ENCODE data around the gene ITGB2.

The ITGB2 gene

GRCh38 chr21:44867464-44867863 lies 53.2 kb downstream of the ITGB2 start:
- Histone ChIP-seq H3K27ac (ENCODE audit: low read depth, low read length, poor library complexity, severe bottlenecking) (no peak overlapping the region), H3K36me3 (ENCODE audit: insufficient read depth, low read length) (peaks cover 15% of the 10 kb centered on the region), H4K20me1 (ENCODE audit: insufficient read depth, low read length) (no peaks in the 10 kb centered on the region), H2AFZ (ENCODE audit: low read length) (no peak overlapping the region), H3K4me3 (ENCODE audit: low read depth, low read length, poor library complexity, severe bottlenecking) (no peak overlapping the region), H3K27me3 (ENCODE audit: insufficient read depth, low read length) (no peaks in the 10 kb centered on the region; the same call in 1 of the 2 replicates), H3K4me1 (ENCODE audit: insufficient read depth, low read length, severe bottlenecking) (peaks cover 44% of the 10 kb centered on the region), H3K9me2 (ENCODE audit: low read depth, low read length) (no peaks in the 10 kb centered on the region), H3K9me3 (ENCODE audit: low read length) (no peaks in the 10 kb centered on the region), H3F3A (ENCODE audit: insufficient read depth, low read length) (no peaks in the 10 kb centered on the region), H3K9ac (ENCODE audit: low read length) (no peak overlapping the region), H3K79me2 (ENCODE audit: insufficient read depth, low read length) (peaks cover 6% of the 10 kb centered on the region), H3K4me2 (ENCODE audit: low read length) (no peak overlapping the region)
- TF ChIP-seq EZH2 (IDR thresholded peaks at IDR 0.05; ENCODE audit: borderline replicate concordance, low read length) (no peak), CTCF (IDR thresholded peaks at IDR 0.05; ENCODE audit: low read length) (no peak)

- H3K4me1 ChIP-seq (ENCODE audit: insufficient read depth, low read length, severe bottlenecking) = peaks cover 37% of the 10 kb centered on the region
- peaks cover 15% of the 10 kb centered on the region; the same call in 1 of the 2 replicates for H3K36me3 ChIP-seq (ENCODE audit: insufficient read depth, low read length)
- H3K4me3 ChIP-seq (ENCODE audit: low read depth, low read length, poor library complexity, severe bottlenecking) = no peak overlapping the region
- no peak overlapping the region for H2AFZ ChIP-seq (ENCODE audit: low read length)
- peaks cover 6% of the 10 kb centered on the region for H3K79me2 ChIP-seq (ENCODE audit: insufficient read depth, low read length)
- H3K4me2 ChIP-seq (ENCODE audit: low read length) = no peak overlapping the region
- no peaks in the 10 kb centered on the region for H4K20me1 ChIP-seq (ENCODE audit: insufficient read depth, low read length)
- no peak overlapping the region for H3K27ac ChIP-seq (ENCODE audit: low read depth, low read length, poor library complexity, severe bottlenecking)
- no peaks in the 10 kb centered on the region; the same call in 1 of the 2 replicates for H3K27me3 ChIP-seq (ENCODE audit: insufficient read depth, low read length)
- H3F3A ChIP-seq (ENCODE audit: insufficient read depth, low read length) = no peaks in the 10 kb centered on the region
- H3K9me2 ChIP-seq (ENCODE audit: low read depth, low read length) = no peaks in the 10 kb centered on the region
- H3K9ac ChIP-seq (ENCODE audit: low read length) = no peak overlapping the region
- H3K9me3 ChIP-seq (ENCODE audit: low read length) = no peaks in the 10 kb centered on the region
- TF ChIP-seq CTCF (IDR thresholded peaks at IDR 0.05; ENCODE audit: low read length) (no peak), EZH2 (IDR thresholded peaks at IDR 0.05; ENCODE audit: borderline replicate concordance, low read length) (no peak)
These were observed 53.9 kb downstream of the ITGB2 start for GRCh38 chr21:44866780-44867179.

- H3K4me2 ChIP-seq (ENCODE audit: low read length) = peak overlapping the region; percentile 12; the same call in 1 of the 2 replicates
- H2AFZ ChIP-seq (ENCODE audit: low read length) = no peak overlapping the region
- H3K79me2 ChIP-seq (ENCODE audit: insufficient read depth, low read length) = peaks cover 6% of the 10 kb centered on the region
- no peaks in the 10 kb centered on the region for H3K9me2 ChIP-seq (ENCODE audit: low read depth, low read length)
- no peaks in the 10 kb centered on the region for H3F3A ChIP-seq (ENCODE audit: insufficient read depth, low read length)
- no peaks in the 10 kb centered on the region for H3K27me3 ChIP-seq (ENCODE audit: insufficient read depth, low read length)
- H3K9ac ChIP-seq (ENCODE audit: low read length) = peak overlapping the region; percentile 3; the same call in 1 of the 2 replicates
- H3K4me1 ChIP-seq (ENCODE audit: insufficient read depth, low read length, severe bottlenecking) = peaks cover 34% of the 10 kb centered on the region
- H3K4me3 ChIP-seq (ENCODE audit: low read depth, low read length, poor library complexity, severe bottlenecking) = no peak overlapping the region
- no peaks in the 10 kb centered on the region for H4K20me1 ChIP-seq (ENCODE audit: insufficient read depth, low read length)
- no peak for TF ChIP-seq EZH2 (IDR thresholded peaks at IDR 0.05; ENCODE audit: borderline replicate concordance, low read length)
- TF ChIP-seq CTCF (IDR thresholded peaks at IDR 0.05; ENCODE audit: low read length) = no peak
- H3K36me3 ChIP-seq (ENCODE audit: insufficient read depth, low read length) = peaks cover 15% of the 10 kb centered on the region; the same call in 1 of the 2 replicates
- H3K27ac ChIP-seq (ENCODE audit: low read depth, low read length, poor library complexity, severe bottlenecking) = peak overlapping the region; percentile 23
- no peaks in the 10 kb centered on the region for H3K9me3 ChIP-seq (ENCODE audit: low read length)
These were observed 55.0 kb downstream of the ITGB2 start for GRCh38 chr21:44865561-44866280.

All from OCI-LY1 (cell line).